ENCODE data around the gene MVB12B.

DNA sequence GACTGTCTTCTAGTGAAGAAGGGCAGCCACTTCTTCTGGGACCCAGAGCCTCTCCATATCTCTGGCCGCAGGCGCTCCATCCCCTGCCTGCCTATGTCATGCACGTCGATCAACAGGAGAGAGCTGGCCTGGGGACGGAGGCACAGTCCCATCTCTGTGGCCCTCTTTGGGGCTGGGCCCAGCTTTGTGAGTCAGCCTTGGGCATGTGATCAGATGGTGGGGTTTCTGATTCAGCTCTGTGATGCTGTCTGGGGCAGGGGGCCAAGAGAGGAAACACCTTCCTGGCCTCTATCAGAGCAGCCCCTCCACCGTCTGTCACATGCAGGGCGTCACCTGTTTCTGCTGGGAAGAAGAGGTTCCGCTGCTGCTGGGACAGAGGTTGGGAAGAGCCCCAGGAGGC, 72.6 kb downstream of the MVB12B start:
- TF ChIP-seq, protein P1, sequence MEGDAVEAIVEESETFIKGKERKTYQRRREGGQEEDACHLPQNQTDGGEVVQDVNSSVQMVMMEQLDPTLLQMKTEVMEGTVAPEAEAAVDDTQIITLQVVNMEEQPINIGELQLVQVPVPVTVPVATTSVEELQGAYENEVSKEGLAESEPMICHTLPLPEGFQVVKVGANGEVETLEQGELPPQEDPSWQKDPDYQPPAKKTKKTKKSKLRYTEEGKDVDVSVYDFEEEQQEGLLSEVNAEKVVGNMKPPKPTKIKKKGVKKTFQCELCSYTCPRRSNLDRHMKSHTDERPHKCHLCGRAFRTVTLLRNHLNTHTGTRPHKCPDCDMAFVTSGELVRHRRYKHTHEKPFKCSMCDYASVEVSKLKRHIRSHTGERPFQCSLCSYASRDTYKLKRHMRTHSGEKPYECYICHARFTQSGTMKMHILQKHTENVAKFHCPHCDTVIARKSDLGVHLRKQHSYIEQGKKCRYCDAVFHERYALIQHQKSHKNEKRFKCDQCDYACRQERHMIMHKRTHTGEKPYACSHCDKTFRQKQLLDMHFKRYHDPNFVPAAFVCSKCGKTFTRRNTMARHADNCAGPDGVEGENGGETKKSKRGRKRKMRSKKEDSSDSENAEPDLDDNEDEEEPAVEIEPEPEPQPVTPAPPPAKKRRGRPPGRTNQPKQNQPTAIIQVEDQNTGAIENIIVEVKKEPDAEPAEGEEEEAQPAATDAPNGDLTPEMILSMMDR (IDR thresholded peaks at IDR 0.05): no peak
- TF ChIP-seq EP300 (IDR thresholded peaks at IDR 0.05): no peak

Data from tibial nerve (tissue), 4 donors.